NCI-H345 (cell line): ENCODE results near the gene GSS.

ENCODE experiments used
- DNase-seq: peaks from one replicate; lab custom pipeline; 2025; lab: John Stamatoyannopoulos, UW

The GSS gene

DNA sequence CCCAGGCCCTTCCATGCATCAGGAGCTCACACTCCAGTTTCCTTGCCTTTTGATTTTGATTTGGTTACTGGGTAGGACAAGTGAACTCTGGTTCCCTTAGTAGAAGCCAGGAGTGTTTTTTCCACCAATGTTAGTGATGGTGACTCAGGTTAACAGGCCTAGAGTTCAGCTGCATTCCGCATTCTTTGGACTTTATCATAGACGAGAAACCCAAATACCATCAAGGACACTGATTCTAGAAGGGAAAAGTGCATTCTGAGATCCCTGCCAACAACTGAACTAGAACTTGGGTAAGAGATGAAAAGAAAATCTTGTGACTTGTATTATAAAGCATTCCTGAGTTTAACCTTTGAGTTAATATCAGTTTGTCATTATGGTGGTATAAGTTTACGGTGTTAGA, 8.9 kb downstream of the GSS start:
- DNase-seq, result no peak

DNA sequence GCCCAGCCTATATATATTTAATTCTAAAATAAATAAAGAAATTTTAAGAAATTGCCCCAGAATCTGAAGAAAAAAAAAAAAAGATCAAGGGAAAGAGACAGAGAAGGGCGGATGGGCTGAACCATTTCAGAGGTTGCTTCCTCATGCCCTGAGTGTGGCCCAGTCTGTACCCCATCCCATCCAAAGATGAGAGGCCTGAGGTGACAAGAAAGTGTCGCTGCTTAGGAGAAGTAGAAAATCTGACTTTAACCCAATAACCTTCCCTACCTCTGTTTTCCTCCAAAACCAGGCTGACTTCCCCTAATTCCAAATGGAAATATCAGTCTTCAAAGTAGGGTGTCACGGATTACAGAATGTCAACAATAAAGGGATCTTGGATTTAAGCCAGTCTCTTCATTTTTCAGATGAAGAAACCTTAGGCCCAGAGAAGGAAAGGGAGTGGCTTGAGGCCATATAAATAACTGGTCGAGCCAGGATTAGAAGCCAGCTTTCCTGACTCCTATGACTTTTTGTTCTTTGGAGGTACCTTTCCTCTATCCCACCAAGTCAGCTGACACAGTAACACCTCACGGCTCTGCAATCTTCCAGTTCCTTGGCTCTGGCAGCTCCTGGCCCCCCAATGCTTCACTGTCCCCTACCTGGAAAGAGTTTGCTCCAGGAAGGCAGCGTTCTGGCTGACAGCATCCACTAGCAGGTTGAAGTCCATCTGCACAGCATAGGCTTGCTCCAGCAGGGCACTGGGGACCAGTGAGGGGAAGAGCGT, 10.1 kb downstream of the GSS start:
- DNase-seq, result no peak

DNA sequence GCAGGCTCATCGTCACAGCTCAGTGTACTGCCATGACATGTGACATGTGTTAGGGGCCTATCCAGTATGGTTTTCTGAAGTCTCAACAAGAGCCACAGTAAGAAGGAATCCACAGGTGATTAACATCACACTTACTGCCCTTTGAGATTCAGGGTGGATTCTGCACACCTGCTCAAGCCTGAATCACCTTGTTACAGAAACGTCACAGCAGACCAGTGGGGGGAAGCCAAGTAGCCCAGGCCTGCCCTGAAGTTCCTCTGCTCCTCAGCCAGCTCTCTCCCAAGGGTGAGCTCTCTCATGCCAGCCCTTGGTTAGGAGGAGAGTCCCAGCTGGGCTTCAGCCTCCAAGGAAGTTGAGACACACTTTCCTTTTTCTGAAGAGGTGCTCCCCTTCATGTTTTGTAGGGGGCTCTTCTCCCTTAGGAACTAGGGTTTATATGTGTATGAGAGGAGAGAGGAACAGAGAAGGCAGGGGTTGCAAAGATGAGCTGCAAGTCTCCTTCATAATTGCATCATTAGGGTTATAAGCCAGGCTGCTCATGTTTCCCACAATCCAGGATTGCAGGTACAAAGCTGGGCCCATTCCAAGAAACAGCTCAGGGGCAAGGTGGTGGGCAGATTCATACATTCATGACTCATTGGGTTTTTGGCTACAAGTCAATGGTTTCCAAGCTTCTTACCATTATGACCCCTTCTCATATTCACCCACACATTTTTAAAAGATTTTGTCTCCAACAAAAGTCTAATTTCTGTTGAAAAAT, 11.6 kb downstream of the GSS start:
- DNase-seq, result no peak

DNA sequence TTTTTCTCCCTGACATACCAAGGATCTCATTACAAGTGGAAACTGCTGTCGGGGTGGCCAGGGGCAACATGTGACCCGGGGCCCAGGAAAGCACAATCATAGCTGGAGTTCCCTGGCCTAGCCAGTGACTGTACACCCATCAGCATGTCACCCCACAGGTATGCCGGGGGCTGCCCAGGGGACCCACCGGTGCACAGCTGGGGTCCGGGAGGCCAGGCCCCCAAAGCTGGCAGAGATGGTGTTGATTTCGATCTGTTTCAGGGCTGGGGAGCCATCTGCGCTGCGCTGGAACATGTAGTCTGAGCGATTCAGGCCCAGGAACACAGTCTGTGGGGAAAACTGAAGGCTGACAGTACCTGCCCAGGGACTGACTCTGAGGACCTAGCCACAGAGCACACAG, 13.3 kb downstream of the GSS start:
- DNase-seq, result no peak

DNA sequence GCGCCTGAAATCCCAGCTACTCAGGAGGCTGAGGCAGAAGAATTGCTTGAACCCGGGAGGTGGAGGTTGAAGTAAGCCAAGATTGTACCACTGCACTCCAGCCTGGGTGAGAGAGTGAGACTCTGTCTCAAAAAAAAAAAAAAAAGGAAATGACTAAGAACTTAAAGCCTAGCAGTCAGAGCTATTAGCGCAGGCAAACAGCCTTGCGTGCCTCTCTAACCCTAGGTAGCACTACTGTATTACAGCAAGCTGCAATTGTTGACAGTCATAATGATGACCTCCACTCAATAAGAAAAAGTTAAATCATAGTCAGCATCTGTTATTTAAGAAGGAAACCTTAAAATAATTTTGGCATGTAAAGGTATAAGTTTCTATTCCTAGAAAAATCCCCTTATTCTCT, 14.4 kb downstream of the GSS start:
- no peak for DNase-seq

DNA sequence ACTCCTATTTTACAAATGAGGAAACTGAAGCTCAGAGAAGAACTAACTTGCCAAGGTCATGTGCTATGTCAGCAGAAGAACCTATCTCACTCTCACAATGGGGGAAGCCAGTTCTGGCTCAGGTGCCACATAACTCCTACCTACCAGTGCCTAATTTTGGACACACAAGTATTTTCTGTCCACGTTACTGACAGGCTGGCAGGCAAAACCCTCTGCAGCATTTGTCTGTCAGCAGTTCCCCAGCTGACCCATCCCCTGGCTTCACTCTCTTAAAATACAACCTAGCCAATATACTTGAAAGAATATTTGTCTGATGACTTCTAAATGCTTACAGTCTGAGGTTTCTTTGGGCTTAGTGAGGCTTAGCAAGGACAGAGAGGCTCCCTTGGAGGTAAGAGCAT, 15.5 kb downstream of the GSS start:
- no peak for DNase-seq

DNA sequence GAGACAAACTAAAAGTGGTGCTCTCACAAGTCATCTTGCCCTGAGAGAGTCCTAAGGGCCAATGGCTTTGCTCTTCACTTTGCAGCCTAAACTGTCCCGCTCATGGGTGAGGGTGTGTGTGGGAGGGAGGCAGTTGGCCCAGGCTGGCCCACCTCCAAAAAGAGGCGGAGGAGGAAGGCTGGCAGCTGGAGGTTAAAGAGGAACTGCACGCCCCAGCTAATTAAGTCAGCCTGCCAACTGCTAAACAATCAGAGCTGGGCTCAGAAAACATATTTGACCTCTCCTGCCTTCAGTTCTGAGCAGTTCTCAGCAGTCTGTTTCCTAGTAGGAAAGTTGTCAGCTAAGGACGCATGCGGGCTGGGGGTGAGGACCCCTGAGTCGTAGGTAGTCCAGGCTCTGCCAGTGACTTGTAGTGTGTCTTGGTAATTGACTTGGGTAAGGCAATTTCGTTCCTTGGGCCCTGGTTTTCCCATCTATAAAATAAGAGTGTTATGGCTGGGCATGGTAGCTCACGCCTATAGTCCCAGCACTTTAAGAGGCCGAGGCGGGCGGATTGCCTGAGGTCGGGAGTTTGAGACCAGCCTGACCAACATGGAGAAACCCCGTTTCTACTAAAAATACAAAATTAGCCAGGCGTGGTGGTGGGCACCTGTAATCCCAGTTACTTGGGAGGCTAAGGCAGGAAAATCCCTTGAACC, 17.0 kb downstream of the GSS start:
- no peak for DNase-seq

DNA sequence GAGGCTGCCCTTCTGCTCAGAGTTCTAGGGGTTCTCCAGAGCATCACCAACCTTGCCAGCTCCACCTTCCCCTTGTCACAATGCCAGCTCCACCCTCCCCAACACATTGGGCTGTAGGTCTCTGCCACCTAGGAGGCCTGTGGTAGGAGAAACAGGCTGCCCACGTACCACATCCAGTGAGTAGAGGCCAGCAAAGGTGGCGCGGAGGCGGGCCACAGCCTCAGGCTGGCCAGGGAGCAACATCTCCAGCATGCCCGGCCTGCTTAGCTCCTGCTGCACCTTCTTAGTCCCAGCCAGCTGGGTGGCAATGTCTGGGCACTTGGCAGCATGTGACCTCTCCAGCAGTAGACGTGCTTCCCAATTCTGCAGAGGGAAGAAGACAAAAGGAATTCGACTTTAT, 23.8 kb downstream of the GSS start:
- DNase-seq, result no peak

DNA sequence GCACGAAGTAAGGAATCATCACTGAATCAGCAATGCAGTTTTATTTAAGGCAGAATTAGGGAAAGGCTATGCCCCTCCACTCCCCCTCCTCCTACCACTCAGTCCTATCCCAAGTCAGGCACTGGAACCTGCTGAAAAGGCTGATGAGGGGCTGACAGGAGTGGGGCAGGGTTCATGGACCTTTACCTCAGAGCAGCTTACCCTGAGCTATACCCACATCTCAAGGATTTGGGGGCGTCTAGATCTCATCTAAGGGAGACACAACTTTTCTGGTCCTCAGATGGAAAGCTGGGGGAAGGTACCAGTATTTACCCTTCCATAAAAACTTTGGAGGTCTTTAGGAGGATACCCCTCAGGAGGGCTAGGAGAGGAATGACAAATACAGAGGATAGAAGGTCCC, 27.2 kb downstream of the GSS start:
- no peak for DNase-seq

DNA sequence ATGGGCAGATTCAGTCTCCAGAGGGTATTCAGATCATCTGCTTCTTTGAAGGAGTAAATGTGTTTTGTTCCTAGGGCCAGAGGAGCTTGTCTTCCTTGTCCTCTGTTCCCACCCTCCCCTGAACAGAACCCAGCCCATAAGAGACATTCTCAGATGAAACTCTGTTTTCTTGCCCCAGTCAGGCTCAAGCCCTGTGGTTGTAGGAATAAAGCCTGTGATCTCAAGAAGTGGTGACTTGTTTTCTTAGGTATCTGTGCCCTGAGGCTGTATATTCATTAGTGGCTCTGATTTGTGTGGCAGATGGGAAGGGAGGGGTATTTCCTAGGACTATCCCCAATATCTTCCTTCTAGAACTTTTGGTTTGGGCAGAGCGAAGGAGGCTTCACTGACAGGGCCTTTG, 27.9 kb downstream of the GSS start:
- no peak for DNase-seq

DNA sequence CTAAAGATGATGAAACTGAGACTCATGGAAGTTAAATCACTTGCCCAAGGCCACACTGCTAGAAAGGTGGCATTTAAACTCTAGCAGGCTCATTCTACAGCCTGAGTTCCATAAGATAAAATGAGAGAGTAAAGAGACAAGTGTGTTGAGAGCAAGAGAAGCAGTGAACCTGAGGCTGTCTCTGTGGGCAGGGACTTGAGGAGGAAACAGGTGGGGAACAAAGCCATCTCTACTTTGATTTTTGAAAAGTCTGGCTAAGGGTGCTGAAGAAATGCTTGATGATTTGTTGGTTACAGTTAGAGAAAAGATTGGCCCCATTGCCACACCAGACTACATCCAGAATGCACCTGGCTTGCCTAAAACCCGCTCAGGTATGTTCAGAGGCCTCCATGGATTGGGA, 29.0 kb downstream of the GSS start:
- no peak for DNase-seq

DNA sequence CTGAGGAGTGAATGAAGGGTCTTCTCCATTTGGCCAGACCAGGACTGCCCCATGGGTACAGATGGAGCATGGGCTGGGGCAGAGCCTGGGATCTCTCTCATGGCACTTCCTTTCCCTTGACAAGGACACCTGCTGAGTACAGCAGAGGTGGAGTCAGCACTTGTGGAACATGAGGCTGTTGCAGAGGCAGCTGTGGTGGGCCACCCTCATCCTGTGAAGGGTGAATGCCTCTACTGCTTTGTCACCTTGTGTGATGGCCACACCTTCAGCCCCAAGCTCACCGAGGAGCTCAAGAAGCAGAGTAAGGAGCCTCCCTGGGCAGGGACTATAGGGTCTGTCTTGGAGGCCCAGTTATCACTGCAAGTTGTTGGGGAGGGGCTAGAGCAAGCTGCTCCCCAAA, 29.6 kb downstream of the GSS start:
- no peak for DNase-seq

DNA sequence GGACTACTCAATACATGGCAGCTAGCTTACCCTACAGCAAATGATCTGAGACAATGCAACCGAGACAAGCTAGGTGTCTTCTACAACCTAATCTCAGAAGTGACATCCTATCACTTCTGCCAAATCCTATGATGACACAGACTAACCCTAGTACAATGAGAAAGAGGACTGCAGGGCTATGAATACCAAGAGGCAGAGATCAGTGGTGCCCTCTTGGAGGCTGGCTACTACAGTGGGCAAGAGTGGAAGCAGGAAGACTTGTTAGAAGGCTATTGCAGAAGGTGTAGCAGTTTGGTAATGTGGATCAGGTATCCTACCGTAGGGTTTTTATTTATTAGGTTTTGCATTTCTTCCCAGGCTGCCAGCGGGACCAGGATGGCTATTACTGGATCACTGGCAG, 30.3 kb downstream of the GSS start:
- no peak for DNase-seq

DNA sequence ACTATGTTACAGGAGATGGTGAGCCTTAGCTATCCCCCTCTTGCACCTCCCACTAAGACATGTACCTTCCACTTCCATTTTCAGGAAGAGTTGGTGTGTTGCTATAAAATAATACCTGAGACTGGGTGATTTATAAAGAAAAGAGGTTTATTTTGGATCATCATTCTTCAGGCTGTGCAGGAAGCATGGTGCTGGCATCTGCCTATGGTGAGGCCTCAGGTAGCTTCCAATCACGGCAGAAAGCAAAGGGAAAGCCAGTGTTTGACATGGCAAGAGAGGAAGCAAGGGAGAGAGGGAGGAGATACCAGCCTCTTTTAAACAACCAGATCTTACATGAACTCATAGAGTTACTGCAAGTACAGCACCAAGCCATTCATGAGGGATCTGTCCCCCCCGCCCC, 32.2 kb downstream of the GSS start:
- no peak for DNase-seq

DNA sequence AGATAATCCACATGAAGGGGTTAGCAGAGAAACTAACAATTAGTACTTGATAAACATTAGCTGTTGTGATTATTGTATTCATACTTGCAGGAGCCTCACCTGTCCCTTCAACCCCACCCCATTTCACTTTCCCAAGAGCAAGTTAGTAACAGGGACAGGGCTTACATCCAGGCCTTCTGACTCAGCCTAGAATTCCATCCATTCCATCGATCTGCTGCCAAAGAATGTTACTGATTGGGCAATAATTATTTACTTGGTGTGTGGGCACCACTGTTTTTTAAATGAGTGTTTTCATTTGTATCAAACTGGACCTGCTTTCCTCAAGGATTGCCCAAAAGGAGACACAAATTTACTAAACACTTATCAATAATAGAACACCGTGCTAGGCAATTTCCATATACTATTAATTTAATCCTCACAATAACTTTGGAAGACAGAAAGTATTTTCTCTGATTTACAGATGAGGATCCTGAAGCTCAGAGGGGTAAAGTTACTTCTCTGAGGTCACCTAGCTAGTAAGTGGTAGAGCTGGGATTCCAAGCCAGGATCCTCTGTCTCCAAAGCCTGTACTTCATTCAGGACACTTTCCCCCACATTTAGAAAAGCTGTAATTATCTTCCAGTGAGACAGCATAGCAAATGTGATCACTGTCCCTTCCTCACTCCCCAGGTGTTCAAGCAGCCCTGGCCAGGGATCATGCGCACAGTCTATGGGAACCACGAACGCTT, 32.8 kb downstream of the GSS start:
- DNase-seq, result no peak

DNA sequence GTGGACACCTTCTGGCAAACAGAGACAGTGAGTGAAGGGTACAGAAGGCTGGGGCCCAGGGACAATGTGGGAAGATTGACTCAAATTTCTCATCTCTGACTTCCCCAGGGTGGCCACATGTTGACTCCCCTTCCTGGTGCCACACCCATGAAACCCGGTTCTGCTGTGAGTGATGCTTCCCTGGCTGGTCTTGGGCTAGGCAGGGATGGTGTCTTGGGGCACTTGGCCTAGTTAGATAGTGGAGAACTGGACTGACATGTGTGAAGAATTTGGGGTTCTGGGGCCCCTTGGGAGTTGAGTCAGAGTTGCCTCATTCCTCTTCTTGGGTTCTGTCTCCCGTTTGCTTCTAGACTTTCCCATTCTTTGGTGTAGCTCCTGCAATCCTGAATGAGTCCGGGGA, 34.2 kb downstream of the GSS start:
- no peak for DNase-seq

DNA sequence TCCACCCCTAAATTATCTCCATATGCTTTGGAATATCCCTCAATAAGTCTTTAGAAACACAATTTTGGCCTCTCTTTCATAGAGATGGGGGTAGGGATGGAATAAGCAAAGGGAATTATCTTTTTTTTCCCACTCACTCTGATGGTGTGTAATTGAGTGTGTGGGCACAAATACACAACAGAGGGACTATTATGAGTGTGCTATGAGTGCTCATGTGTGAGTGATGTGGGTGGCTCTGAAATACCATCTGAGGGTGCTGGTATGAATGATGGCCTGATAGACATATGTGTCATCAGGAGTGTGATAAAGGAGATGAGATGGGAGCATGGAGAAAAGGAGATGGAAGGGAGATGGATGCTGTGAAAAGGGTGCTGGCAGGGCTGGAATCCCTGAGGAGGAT, 35.6 kb downstream of the GSS start:
- DNase-seq, result no peak

DNA sequence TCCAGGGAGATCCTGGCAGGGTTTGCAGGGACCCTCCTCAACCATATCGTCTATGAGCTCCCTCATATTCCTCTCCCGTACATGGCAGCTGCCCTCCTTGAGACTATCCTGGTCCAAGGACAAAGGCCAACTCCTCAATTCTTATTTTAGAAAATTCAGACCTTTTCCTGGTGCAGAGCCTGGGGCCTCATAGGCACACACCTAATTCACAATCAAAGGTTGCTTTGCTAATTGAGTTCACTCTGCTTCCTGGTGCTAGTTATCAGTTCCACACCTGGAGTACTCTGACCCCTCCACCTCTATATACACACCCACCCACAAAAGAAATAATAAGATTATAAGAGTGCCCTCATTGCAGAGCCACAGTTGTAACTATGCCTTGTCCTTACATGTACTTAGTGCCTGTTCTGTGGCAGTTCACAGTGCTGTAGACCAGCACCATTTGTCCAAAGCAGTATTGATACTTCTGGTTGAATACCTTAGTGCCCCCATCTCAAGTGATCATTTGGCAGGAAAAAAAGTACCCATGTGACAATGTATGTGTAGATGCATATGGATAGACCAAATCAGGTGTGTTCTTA, 38.7 kb downstream of the GSS start:
- no peak for DNase-seq

DNA sequence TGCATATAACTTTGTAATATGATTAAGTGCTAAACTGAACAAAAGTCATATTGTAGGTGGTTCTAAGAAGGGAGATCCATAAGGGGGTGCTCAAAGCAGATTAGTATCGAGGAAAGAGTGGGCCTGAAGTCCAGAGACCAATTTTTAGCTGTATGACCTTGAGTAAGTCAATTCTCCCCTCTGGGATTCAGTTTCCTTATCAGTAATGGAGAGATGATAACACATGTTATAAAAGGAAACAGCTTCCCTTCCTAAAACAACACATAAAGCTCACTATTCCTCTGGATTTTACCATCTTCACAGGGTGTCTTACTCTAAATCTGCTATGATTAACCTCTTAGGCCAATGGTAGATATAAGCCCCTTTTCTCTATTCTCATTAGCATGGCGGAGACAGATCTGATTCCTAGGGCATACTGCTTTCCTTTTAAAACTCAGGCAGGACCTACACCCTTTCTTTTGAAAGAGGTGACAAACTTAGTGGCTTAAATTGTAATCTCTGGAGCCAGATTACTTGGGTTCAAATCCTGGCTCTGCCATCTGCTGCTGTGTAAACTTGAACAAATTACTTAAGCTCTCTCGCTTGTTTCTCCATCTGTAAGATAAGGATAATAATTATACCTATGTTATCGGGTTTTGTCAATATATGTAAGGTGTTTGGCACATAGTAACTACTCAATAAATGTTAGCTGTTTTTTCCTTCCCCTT, 39.7 kb downstream of the GSS start:
- DNase-seq, result no peak

DNA sequence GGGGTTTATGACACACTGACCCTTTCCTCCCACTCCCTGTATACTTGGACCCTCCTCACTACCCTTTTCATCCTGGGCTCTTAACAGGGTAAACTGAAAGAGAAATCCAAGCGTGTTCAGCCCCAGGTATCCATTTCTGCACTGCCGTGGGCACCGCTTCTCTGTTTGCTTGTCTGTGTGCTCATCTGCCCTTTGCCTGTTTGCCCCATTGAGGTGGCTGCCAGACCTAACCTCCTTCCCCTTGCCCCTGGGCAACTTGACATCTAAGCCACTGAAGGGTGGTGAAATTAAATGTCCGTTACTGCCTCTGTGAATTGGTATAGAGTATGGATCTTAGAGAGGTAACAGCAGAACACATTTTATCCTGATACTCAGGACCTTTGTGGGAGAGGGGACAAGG, 40.5 kb downstream of the GSS start:
- DNase-seq, result no peak

DNA sequence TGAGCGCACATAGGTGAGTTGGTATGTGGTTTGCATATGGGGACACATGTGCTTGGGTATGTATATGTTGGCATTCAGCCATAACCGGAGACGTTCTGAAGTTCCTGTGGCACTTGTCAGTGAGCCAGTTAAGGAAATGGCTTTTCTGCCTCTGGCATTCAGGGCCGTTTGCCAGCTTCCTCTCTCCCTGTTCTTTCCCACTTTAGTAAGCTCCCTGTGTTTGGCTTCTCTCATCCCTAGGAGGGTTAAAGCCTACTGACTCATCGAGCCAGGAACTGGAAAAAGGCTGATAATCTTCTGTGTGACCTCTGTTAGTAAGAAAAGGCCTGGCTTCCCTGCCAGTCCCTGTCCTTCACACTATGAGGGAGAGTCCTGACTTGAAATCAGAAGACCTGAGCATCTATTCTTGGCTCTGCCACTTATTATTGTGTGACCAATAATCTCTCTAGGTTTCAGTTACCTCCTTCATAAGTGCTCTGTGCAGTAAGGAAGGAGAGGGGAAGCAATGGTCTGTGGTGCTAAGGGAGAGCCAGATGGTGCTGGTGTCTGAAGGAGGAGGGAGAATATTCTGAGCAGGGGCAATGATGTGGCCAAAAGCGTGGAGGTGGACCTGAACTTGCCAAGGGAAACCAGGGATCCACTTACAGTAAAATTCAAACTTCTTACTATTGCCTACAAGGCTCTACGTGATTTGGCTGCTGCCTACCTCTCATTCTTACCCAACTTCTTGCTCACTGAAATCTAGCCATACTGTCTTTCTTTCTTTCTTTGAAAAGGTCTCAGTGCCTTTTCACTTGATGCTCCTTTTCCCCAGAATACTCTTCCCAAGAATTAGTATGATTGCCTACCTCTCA, 47.8 kb downstream of the GSS start:
- peak; percentile 75 for DNase-seq
